Activated naive CD8-positive, alpha-beta T cell treated with anti-CD3 and anti-CD28 coated beads, Interleukin-2, amount 10 ng/mL, durations not matched to agents 7 days and 5 days (primary cell): ENCODE data around the gene TMEM127. TPM values are rescaled to one million over a fixed set of nuclear protein-coding genes. Genes with fewer than 3 reads are reported as not detected.
"Not testable (repeated sequence)": the region's sequence is repeated elsewhere in the genome, so short reads cannot be mapped to it uniquely, and the experiment has no call there.

ENCODE experiments used
- ATAC-seq: fragments of 150-1000 bp; cut with Tn5 transposase; one replicate; pipeline ENCODE4 v1.10.0; 2021; ENCODE audit warnings: low read depth, moderate library complexity
- POLR2A ChIA-PET: fragments of 350-600 bp; sonication (Branson Sonifier 250); formaldehyde crosslinking; loops from one replicate; lab custom pipeline; 2021; ENCODE audit warnings: antibody characterized with exemption; lab: Charles Lee
- DNase-seq: peaks from one replicate; pipeline ENCODE4 v3.0.0; 2021
- H3K27ac Mint-ChIP-seq: one replicate; pipeline ENCODE4 v1.8.0; 2022; ENCODE audit warnings: mild to moderate bottlenecking, mixed read lengths
- H3K27me3 Mint-ChIP-seq: one replicate; pipeline ENCODE4 v1.8.0; 2022; ENCODE audit warnings: mild to moderate bottlenecking, moderate library complexity, mixed read lengths
- H3K36me3 Mint-ChIP-seq: one replicate; pipeline ENCODE4 v1.8.0; 2021; ENCODE audit warnings: mild to moderate bottlenecking, mixed read lengths
- H3K4me1 Mint-ChIP-seq: one replicate; pipeline ENCODE4 v1.8.0; 2021; ENCODE audit warnings: mixed read lengths
- H3K4me3 Mint-ChIP-seq: one replicate; pipeline ENCODE4 v1.8.0; 2022; ENCODE audit warnings: mild to moderate bottlenecking, moderate library complexity, mixed read lengths
- H3K9me3 Mint-ChIP-seq: one replicate; pipeline ENCODE4 v1.8.0; 2021; ENCODE audit warnings: mixed read lengths
- total RNA-seq, 2 experiments: library from RNA; stranded (reverse); gene quantifications; one replicate each; pipeline ENCODE4 v1.2.3, GENCODE V29; 2021

The TMEM127 gene
- total RNA-seq, 2 experiments from 2014 or later: 33.4 to 39.1 TPM

GRCh38 chr2:96259497-96259921 lies 6.3 kb downstream of the TMEM127 start:
- ATAC-seq: no peak
- peaks cover 43% of the 10 kb centered on the region for H3K4me1 Mint-ChIP-seq
- no peaks in the 10 kb centered on the region for H3K9me3 Mint-ChIP-seq
- peaks cover 6% of the 10 kb centered on the region for H3K36me3 Mint-ChIP-seq
- H3K27ac Mint-ChIP-seq: no peak overlapping the region
- H3K4me3 Mint-ChIP-seq: no peak overlapping the region
- POLR2A ChIA-PET: interaction anchor here (0.8 to 1.8 kb wide), 3 partner anchors 11 to 51 kb away, joined by 3 to 6 read pairs (median 4); partner anchors contain the start of gene STARD7
- DNase-seq: no peak
- H3K27me3 Mint-ChIP-seq: no peaks in the 10 kb centered on the region

GRCh38 chr2:96258166-96259022 lies 7.4 kb downstream of the TMEM127 start:
- Mint-ChIP-seq H3K36me3 (peaks cover 10% of the 10 kb centered on the region), H3K9me3 (no peaks in the 10 kb centered on the region), H3K4me3 (no peak overlapping the region), H3K4me1 (peaks cover 32% of the 10 kb centered on the region), H3K27ac (peak overlapping the region; percentile 43), H3K27me3 (no peaks in the 10 kb centered on the region)
- POLR2A ChIA-PET: interaction anchor here (0.8 to 1.8 kb wide), 3 partner anchors 12 to 49 kb away, joined by 3 to 6 read pairs (median 4); partner anchors contain the start of gene STARD7
- ATAC-seq (no peak), DNase-seq (no peak)

- H3K36me3 Mint-ChIP-seq, DNase-seq, ATAC-seq, H3K9me3 Mint-ChIP-seq, H3K27me3 Mint-ChIP-seq: not testable (repeated sequence)
- peak overlapping the region; percentile 43 for H3K27ac Mint-ChIP-seq
- H3K4me3 Mint-ChIP-seq: peak overlapping the region; percentile 28
- peaks cover 32% of the 10 kb centered on the region for H3K4me1 Mint-ChIP-seq
- POLR2A ChIA-PET: interaction anchor here (1.2 kb wide), 1 partner anchor 11 kb away, joined by 3 read pairs; no protein-coding TSS in a partner anchor
Measured at GRCh38 chr2:96257744-96258143, 8.1 kb downstream of the TMEM127 start.

- Mint-ChIP-seq H3K4me1 (peaks cover 32% of the 10 kb centered on the region), H3K27me3 (no peaks in the 10 kb centered on the region), H3K27ac (peak overlapping the region; percentile 79), H3K4me3 (peak overlapping the region; percentile 47), H3K36me3 (peaks cover 11% of the 10 kb centered on the region), H3K9me3 (no peaks in the 10 kb centered on the region)
- POLR2A ChIA-PET: interaction anchor here (0.7 to 1.6 kb wide), 4 partner anchors 14 to 49 kb away, joined by 3 to 6 read pairs (median 4); no protein-coding TSS in a partner anchor
- ATAC-seq: no peak
- DNase-seq: no peak
Measured at GRCh38 chr2:96256611-96257113, 9.1 kb downstream of the TMEM127 start.

GRCh38 chr2:96254571-96254970 lies 11.2 kb downstream of the TMEM127 start:
- POLR2A ChIA-PET: interaction anchor here (0.5 to 1.5 kb wide), 3 partner anchors 10 to 93 kb away, joined by 3 to 10 read pairs (median 5); no protein-coding TSS in a partner anchor
- Mint-ChIP-seq H3K4me3 (no peak overlapping the region), H3K4me1 (peaks cover 33% of the 10 kb centered on the region), H3K27me3 (no peaks in the 10 kb centered on the region), H3K36me3 (peaks cover 11% of the 10 kb centered on the region), H3K9me3 (no peaks in the 10 kb centered on the region), H3K27ac (peak overlapping the region; percentile 44)
- DNase-seq (no peak), ATAC-seq (no peak)

- no peak for ATAC-seq
- POLR2A ChIA-PET: interaction anchor here (1.1 kb wide), 1 partner anchor 52 kb away, joined by 3 read pairs; the partner anchor contains the start of gene SNRNP200
- DNase-seq: no peak
- Mint-ChIP-seq H3K27me3 (no peaks in the 10 kb centered on the region), H3K4me3 (no peak overlapping the region), H3K4me1 (peaks cover 33% of the 10 kb centered on the region), H3K36me3 (peaks cover 11% of the 10 kb centered on the region), H3K9me3 (no peaks in the 10 kb centered on the region), H3K27ac (no peak overlapping the region)
Measured at GRCh38 chr2:96253006-96253405, 12.8 kb downstream of the TMEM127 start.

GRCh38 chr2:96252526-96252925 lies 13.3 kb downstream of the TMEM127 start:
- H3K36me3 Mint-ChIP-seq: peaks cover 11% of the 10 kb centered on the region
- H3K27me3 Mint-ChIP-seq: no peaks in the 10 kb centered on the region
- peaks cover 33% of the 10 kb centered on the region for H3K4me1 Mint-ChIP-seq
- POLR2A ChIA-PET: no interaction called here
- DNase-seq (no peak), ATAC-seq (no peak)
- H3K27ac Mint-ChIP-seq: no peak overlapping the region
- H3K9me3 Mint-ChIP-seq: no peaks in the 10 kb centered on the region
- H3K4me3 Mint-ChIP-seq: no peak overlapping the region

- Mint-ChIP-seq H3K27me3 (no peaks in the 10 kb centered on the region), H3K9me3 (no peaks in the 10 kb centered on the region), H3K4me3 (no peak overlapping the region), H3K36me3 (peaks cover 13% of the 10 kb centered on the region), H3K4me1 (peaks cover 30% of the 10 kb centered on the region), H3K27ac (no peak overlapping the region)
- no peak for ATAC-seq
- no peak for DNase-seq
- POLR2A ChIA-PET: no interaction called here
Measured at GRCh38 chr2:96251721-96252292, 14.0 kb downstream of the TMEM127 start.

- Mint-ChIP-seq H3K9me3 (no peaks in the 10 kb centered on the region), H3K27me3 (no peaks in the 10 kb centered on the region), H3K36me3 (peaks cover 16% of the 10 kb centered on the region), H3K4me3 (no peak overlapping the region), H3K4me1 (peaks cover 36% of the 10 kb centered on the region), H3K27ac (peak overlapping the region; percentile 5)
- ATAC-seq (no peak), DNase-seq (no peak)
- POLR2A ChIA-PET: no interaction called here
Measured at GRCh38 chr2:96250188-96250587, 15.6 kb downstream of the TMEM127 start.

- no peaks in the 10 kb centered on the region for H3K27me3 Mint-ChIP-seq
- ATAC-seq: no peak
- no peaks in the 10 kb centered on the region for H3K9me3 Mint-ChIP-seq
- no peak for DNase-seq
- POLR2A ChIA-PET: no interaction called here
- peaks cover 19% of the 10 kb centered on the region for H3K36me3 Mint-ChIP-seq
- peak overlapping the region; percentile 35 for H3K27ac Mint-ChIP-seq
- peaks cover 37% of the 10 kb centered on the region for H3K4me1 Mint-ChIP-seq
- H3K4me3 Mint-ChIP-seq: no peak overlapping the region
Measured at GRCh38 chr2:96249654-96250053, 16.1 kb downstream of the TMEM127 start.

GRCh38 chr2:96248624-96249023 lies 17.2 kb downstream of the TMEM127 start:
- Mint-ChIP-seq H3K4me3 (no peak overlapping the region), H3K27me3 (no peaks in the 10 kb centered on the region), H3K4me1 (peaks cover 38% of the 10 kb centered on the region), H3K27ac (no peak overlapping the region), H3K36me3 (peaks cover 17% of the 10 kb centered on the region), H3K9me3 (no peaks in the 10 kb centered on the region)
- ATAC-seq: no peak
- no peak for DNase-seq
- POLR2A ChIA-PET: interaction anchor here (0.9 kb wide), 1 partner anchor 11 kb away, joined by 3 read pairs; no protein-coding TSS in a partner anchor

GRCh38 chr2:96247896-96248295 lies 17.9 kb downstream of the TMEM127 start:
- Mint-ChIP-seq H3K4me1 (peaks cover 40% of the 10 kb centered on the region), H3K9me3 (no peaks in the 10 kb centered on the region), H3K36me3 (peaks cover 17% of the 10 kb centered on the region), H3K27me3 (no peaks in the 10 kb centered on the region), H3K27ac (peak overlapping the region; percentile 30), H3K4me3 (no peak overlapping the region)
- ATAC-seq (no peak), DNase-seq (no peak)
- POLR2A ChIA-PET: no interaction called here

GRCh38 chr2:96247009-96247408 lies 18.8 kb downstream of the TMEM127 start:
- H3K27ac Mint-ChIP-seq: peak overlapping the region; percentile 50
- H3K36me3 Mint-ChIP-seq: peaks cover 19% of the 10 kb centered on the region
- H3K4me1 Mint-ChIP-seq: peaks cover 47% of the 10 kb centered on the region
- POLR2A ChIA-PET: no interaction called here
- DNase-seq (no peak), ATAC-seq (no peak)
- no peaks in the 10 kb centered on the region for H3K9me3 Mint-ChIP-seq
- H3K4me3 Mint-ChIP-seq: no peak overlapping the region
- no peaks in the 10 kb centered on the region for H3K27me3 Mint-ChIP-seq
